ENCODE data around the gene CLMN. TPM values are rescaled to one million over a fixed set of nuclear protein-coding genes. Genes with fewer than 3 reads are reported as not detected.
A peak's percentile ranks its signal among the peaks of the same experiment; 100 is the strongest.

Gene CLMN
- polyA plus RNA-seq, 2 donors, result 1.6 to 2.3 TPM

DNA sequence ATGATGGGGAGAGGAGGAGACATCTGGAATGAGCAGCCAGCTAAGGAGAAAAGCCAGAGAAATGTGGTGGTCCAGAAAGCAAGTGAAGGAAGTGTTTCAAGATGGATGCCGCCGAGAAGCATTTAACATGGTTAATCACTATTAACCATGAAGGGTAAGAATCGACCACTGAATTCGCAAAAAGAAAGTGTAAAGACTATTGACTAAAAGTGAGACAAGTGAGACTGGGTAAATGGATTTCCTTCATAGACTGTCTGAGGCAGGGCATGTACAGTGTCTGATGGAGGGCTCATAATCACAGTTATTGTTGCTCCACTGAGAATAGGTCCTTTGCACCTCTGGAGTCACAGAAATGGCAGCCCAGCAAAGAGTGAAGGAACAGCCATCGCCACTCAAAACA lies 25.3 kb upstream of the CLMN start:
- WGBS, 2 donors, result 78 to 82% methylated on average over 5 of the region's 5 CpGs
- no peaks in the 10 kb centered on the region for H3K36me3 ChIP-seq (ENCODE audit: control insufficient read depth in 2 of 2, insufficient read depth in 2 of 2, low read length in 1 of 2)
- H3K4me3 ChIP-seq (ENCODE audit: low read depth in 1 of 2, low read length in 2 of 2), result no peak overlapping the region
- H3K4me1 ChIP-seq (ENCODE audit: control insufficient read depth in 2 of 2, insufficient read depth in 2 of 2, low read length in 1 of 2), result peaks cover 0 to 4% of the 10 kb centered on the region in 2 donors
- H3K27ac ChIP-seq (ENCODE audit: low read depth in 2 of 2, low read length in 1 of 2), result no peak overlapping the region
- no peaks in the 10 kb centered on the region for H3K9me3 ChIP-seq (ENCODE audit: control insufficient read depth in 2 of 2, insufficient read depth in 1 of 2, low read depth in 1 of 2, low read length in 1 of 2)
- H3K27me3 ChIP-seq (ENCODE audit: control insufficient read depth in 1 of 2, insufficient read depth in 2 of 2, low read length in 2 of 2), result no peaks in the 10 kb centered on the region

- H3K4me1 ChIP-seq (ENCODE audit: control insufficient read depth in 2 of 2, insufficient read depth in 2 of 2, low read length in 1 of 2), result peaks cover under 1 to 4% of the 10 kb centered on the region in 2 donors
- no peaks in the 10 kb centered on the region for H3K27me3 ChIP-seq (ENCODE audit: control insufficient read depth in 1 of 2, insufficient read depth in 2 of 2, low read length in 2 of 2)
- H3K27ac ChIP-seq (ENCODE audit: low read depth in 2 of 2, low read length in 1 of 2), result no peak overlapping the region
- H3K9me3 ChIP-seq (ENCODE audit: control insufficient read depth in 2 of 2, insufficient read depth in 1 of 2, low read depth in 1 of 2, low read length in 1 of 2), result no peaks in the 10 kb centered on the region
- no peak overlapping the region for H3K4me3 ChIP-seq (ENCODE audit: low read depth in 1 of 2, low read length in 2 of 2)
- no peaks in the 10 kb centered on the region for H3K36me3 ChIP-seq (ENCODE audit: control insufficient read depth in 2 of 2, insufficient read depth in 2 of 2, low read length in 1 of 2)
These were observed 24.8 kb upstream of the CLMN start for GRCh38 chr14:95344536-95344935.

DNA sequence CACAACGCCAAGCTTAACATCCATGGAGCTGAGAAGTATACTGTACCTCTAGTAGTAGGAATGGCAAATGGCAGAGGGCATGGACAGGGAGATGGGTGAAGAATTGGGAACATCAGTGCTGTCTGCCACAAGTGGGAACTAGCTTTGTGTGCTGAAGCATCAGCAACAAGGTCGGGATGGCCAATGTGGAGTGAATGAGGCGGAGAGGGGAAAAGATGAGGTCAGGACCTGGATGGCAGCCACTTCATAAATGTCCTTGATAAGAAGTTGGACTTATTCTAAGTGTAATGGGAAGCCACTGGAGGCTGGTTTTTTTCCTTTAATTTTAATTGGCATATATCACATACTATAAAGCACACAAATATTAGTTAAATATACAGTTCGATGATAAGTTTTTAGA lies 21.9 kb upstream of the CLMN start:
- WGBS, 2 donors, result 69 to 84% methylated on average over 4 of the region's 4 CpGs
- no peaks in the 10 kb centered on the region for H3K27me3 ChIP-seq (ENCODE audit: control insufficient read depth in 1 of 2, insufficient read depth in 2 of 2, low read length in 2 of 2)
- H3K36me3 ChIP-seq (ENCODE audit: control insufficient read depth in 2 of 2, insufficient read depth in 2 of 2, low read length in 1 of 2), result no peaks in the 10 kb centered on the region
- H3K9me3 ChIP-seq (ENCODE audit: control insufficient read depth in 2 of 2, insufficient read depth in 1 of 2, low read depth in 1 of 2, low read length in 1 of 2), result no peaks in the 10 kb centered on the region
- peaks cover 2 to 7% of the 10 kb centered on the region in 2 donors for H3K4me1 ChIP-seq (ENCODE audit: control insufficient read depth in 2 of 2, insufficient read depth in 2 of 2, low read length in 1 of 2)
- no peak overlapping the region for H3K27ac ChIP-seq (ENCODE audit: low read depth in 2 of 2, low read length in 1 of 2)
- H3K4me3 ChIP-seq (ENCODE audit: low read depth in 1 of 2, low read length in 2 of 2), result no peak overlapping the region

GRCh38 chr14:95341115-95341514 lies 21.4 kb upstream of the CLMN start:
- Histone ChIP-seq H3K9me3 (ENCODE audit: control insufficient read depth in 2 of 2, insufficient read depth in 1 of 2, low read depth in 1 of 2, low read length in 1 of 2) (no peaks in the 10 kb centered on the region), H3K36me3 (ENCODE audit: control insufficient read depth in 2 of 2, insufficient read depth in 2 of 2, low read length in 1 of 2) (no peaks in the 10 kb centered on the region), H3K27ac (ENCODE audit: low read depth in 2 of 2, low read length in 1 of 2) (no peak overlapping the region), H3K27me3 (ENCODE audit: control insufficient read depth in 1 of 2, insufficient read depth in 2 of 2, low read length in 2 of 2) (no peaks in the 10 kb centered on the region), H3K4me1 (ENCODE audit: control insufficient read depth in 2 of 2, insufficient read depth in 2 of 2, low read length in 1 of 2) (peaks cover 2 to 7% of the 10 kb centered on the region in 2 donors), H3K4me3 (ENCODE audit: low read depth in 1 of 2, low read length in 2 of 2) (no peak overlapping the region)
- 87 to 90% methylated on average over 1 of the region's 1 CpG for WGBS, 2 donors

DNA sequence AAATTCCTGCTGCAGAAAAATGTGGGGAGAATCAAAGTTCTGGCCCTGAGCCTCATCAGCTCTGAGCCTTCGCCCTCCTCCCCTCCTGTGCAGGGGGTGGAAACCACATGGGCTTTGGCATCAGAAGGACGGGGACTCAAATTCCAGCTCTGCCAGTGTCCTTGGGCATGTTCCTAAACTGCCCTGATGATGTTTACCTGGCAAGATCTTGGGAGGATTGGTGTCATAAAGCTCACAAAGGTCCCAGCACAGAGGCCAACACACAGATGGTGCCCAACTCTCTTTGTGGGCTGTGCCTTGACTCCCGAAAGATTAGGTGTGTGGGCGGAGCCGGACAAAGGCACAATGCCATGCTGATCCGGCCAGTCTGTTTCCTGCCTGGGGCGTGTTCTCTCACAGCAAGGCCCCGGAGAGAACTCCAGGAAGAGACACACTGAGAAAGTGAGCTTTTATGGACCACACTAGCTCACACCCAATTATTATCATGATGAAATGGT lies 20.5 kb upstream of the CLMN start:
- peak overlapping the region in 1 of 2 donors; percentile 17 for H3K27ac ChIP-seq (ENCODE audit: low read depth in 2 of 2, low read length in 1 of 2)
- H3K9me3 ChIP-seq (ENCODE audit: control insufficient read depth in 2 of 2, insufficient read depth in 1 of 2, low read depth in 1 of 2, low read length in 1 of 2), result peaks cover 0 to under 1% of the 10 kb centered on the region in 2 donors
- H3K27me3 ChIP-seq (ENCODE audit: control insufficient read depth in 1 of 2, insufficient read depth in 2 of 2, low read length in 2 of 2), result no peaks in the 10 kb centered on the region
- H3K36me3 ChIP-seq (ENCODE audit: control insufficient read depth in 2 of 2, insufficient read depth in 2 of 2, low read length in 1 of 2), result no peaks in the 10 kb centered on the region
- H3K4me1 ChIP-seq (ENCODE audit: control insufficient read depth in 2 of 2, insufficient read depth in 2 of 2, low read length in 1 of 2), result peaks cover 2 to 7% of the 10 kb centered on the region in 2 donors
- H3K4me3 ChIP-seq (ENCODE audit: low read depth in 1 of 2, low read length in 2 of 2), result no peak overlapping the region
- WGBS, 2 donors, result 24 to 27% methylated on average over 8 of the region's 8 CpGs

GRCh38 chr14:95339301-95339865 lies 19.7 kb upstream of the CLMN start:
- H3K36me3 ChIP-seq (ENCODE audit: control insufficient read depth in 2 of 2, insufficient read depth in 2 of 2, low read length in 1 of 2), result no peaks in the 10 kb centered on the region
- H3K9me3 ChIP-seq (ENCODE audit: control insufficient read depth in 2 of 2, insufficient read depth in 1 of 2, low read depth in 1 of 2, low read length in 1 of 2), result peaks cover 0 to 4% of the 10 kb centered on the region in 2 donors
- no peaks in the 10 kb centered on the region for H3K27me3 ChIP-seq (ENCODE audit: control insufficient read depth in 1 of 2, insufficient read depth in 2 of 2, low read length in 2 of 2)
- no peak overlapping the region for H3K4me3 ChIP-seq (ENCODE audit: low read depth in 1 of 2, low read length in 2 of 2)
- peak overlapping the region in 1 of 2 donors; percentile 30 for H3K27ac ChIP-seq (ENCODE audit: low read depth in 2 of 2, low read length in 1 of 2)
- peaks cover 2 to 7% of the 10 kb centered on the region in 2 donors for H3K4me1 ChIP-seq (ENCODE audit: control insufficient read depth in 2 of 2, insufficient read depth in 2 of 2, low read length in 1 of 2)
- WGBS, 2 donors, result 35 to 46% methylated on average over 10 of the region's 10 CpGs

DNA sequence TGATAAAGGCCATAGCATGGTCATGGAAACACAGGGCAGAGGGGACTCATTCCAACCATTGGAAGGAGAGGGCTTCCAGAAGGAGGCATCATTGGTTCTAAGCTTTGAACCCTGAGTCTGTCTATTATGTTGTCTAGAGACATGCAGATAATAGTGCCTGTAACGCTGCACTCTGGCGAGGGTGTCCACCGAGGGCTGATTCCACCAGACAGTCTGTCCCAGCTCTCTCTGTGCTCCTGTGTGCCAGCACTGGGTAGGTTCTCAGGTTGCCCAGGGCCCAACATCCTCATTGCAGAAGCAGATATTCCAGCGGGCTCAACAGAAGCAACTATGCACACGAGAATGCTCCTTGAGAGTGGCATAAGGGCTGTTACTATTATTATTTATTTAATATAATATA lies 18.7 kb upstream of the CLMN start:
- 84 to 87% methylated on average over 5 of the region's 5 CpGs for WGBS, 2 donors
- H3K4me3 ChIP-seq (ENCODE audit: low read depth in 1 of 2, low read length in 2 of 2), result no peak overlapping the region
- H3K4me1 ChIP-seq (ENCODE audit: control insufficient read depth in 2 of 2, insufficient read depth in 2 of 2, low read length in 1 of 2), result peaks cover 2 to 7% of the 10 kb centered on the region in 2 donors
- no peaks in the 10 kb centered on the region for H3K36me3 ChIP-seq (ENCODE audit: control insufficient read depth in 2 of 2, insufficient read depth in 2 of 2, low read length in 1 of 2)
- H3K27me3 ChIP-seq (ENCODE audit: control insufficient read depth in 1 of 2, insufficient read depth in 2 of 2, low read length in 2 of 2), result no peaks in the 10 kb centered on the region
- no peak overlapping the region for H3K27ac ChIP-seq (ENCODE audit: low read depth in 2 of 2, low read length in 1 of 2)
- peaks cover 0 to 4% of the 10 kb centered on the region in 2 donors for H3K9me3 ChIP-seq (ENCODE audit: control insufficient read depth in 2 of 2, insufficient read depth in 1 of 2, low read depth in 1 of 2, low read length in 1 of 2)

DNA sequence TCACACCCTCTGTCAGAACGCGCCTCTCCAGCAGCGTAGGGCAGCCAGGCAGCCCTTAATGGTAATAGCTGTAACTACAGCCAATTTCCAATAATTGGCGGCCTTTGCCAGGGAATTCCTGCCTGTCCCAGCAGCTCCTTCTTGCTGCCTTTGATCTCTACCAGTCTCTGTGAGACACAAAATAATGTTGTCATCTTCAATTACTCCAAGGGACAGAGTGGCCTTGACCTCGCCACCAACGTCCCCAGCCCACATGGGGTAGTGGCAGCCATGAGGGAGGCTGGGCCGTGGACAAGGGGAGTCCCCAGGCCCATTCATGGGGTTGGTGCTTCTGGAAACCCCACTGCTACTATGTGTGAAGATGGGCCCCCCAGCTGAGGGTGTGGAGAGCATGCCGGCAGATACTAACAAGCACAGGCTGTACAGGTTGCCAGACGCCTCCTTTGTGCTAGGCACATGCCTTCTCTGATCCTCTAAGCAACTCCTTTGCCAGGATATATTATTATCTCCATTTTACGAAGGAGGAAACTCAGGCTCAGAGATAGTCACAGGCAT lies 17.4 kb upstream of the CLMN start:
- H3K9me3 ChIP-seq (ENCODE audit: control insufficient read depth in 2 of 2, insufficient read depth in 1 of 2, low read depth in 1 of 2, low read length in 1 of 2), result peaks cover 0 to 4% of the 10 kb centered on the region in 2 donors
- H3K27me3 ChIP-seq (ENCODE audit: control insufficient read depth in 1 of 2, insufficient read depth in 2 of 2, low read length in 2 of 2), result no peaks in the 10 kb centered on the region
- H3K27ac ChIP-seq (ENCODE audit: low read depth in 2 of 2, low read length in 1 of 2), result no peak overlapping the region
- H3K36me3 ChIP-seq (ENCODE audit: control insufficient read depth in 2 of 2, insufficient read depth in 2 of 2, low read length in 1 of 2), result no peaks in the 10 kb centered on the region
- 50 to 62% methylated on average over 10 of the region's 10 CpGs for WGBS, 2 donors
- no peak overlapping the region for H3K4me3 ChIP-seq (ENCODE audit: low read depth in 1 of 2, low read length in 2 of 2)
- H3K4me1 ChIP-seq (ENCODE audit: control insufficient read depth in 2 of 2, insufficient read depth in 2 of 2, low read length in 1 of 2), result peaks cover 2 to 11% of the 10 kb centered on the region in 2 donors

GRCh38 chr14:95336192-95336760 lies 16.6 kb upstream of the CLMN start:
- Histone ChIP-seq H3K4me1 (ENCODE audit: control insufficient read depth in 2 of 2, insufficient read depth in 2 of 2, low read length in 1 of 2) (peaks cover 2 to 11% of the 10 kb centered on the region in 2 donors), H3K9me3 (ENCODE audit: control insufficient read depth in 2 of 2, insufficient read depth in 1 of 2, low read depth in 1 of 2, low read length in 1 of 2) (peaks cover 0 to 4% of the 10 kb centered on the region in 2 donors), H3K4me3 (ENCODE audit: low read depth in 1 of 2, low read length in 2 of 2) (no peak overlapping the region), H3K27ac (ENCODE audit: low read depth in 2 of 2, low read length in 1 of 2) (no peak overlapping the region), H3K27me3 (ENCODE audit: control insufficient read depth in 1 of 2, insufficient read depth in 2 of 2, low read length in 2 of 2) (no peaks in the 10 kb centered on the region), H3K36me3 (ENCODE audit: control insufficient read depth in 2 of 2, insufficient read depth in 2 of 2, low read length in 1 of 2) (no peaks in the 10 kb centered on the region)
- WGBS, 2 donors, result 75 to 78% methylated on average over 5 of the region's 5 CpGs

- 94 to 95% methylated on average over 2 of the region's 2 CpGs for WGBS, 2 donors
- Histone ChIP-seq H3K27me3 (ENCODE audit: control insufficient read depth in 1 of 2, insufficient read depth in 2 of 2, low read length in 2 of 2) (no peaks in the 10 kb centered on the region), H3K4me1 (ENCODE audit: control insufficient read depth in 2 of 2, insufficient read depth in 2 of 2, low read length in 1 of 2) (peaks cover 2 to 7% of the 10 kb centered on the region in 2 donors), H3K4me3 (ENCODE audit: low read depth in 1 of 2, low read length in 2 of 2) (no peak overlapping the region), H3K36me3 (ENCODE audit: control insufficient read depth in 2 of 2, insufficient read depth in 2 of 2, low read length in 1 of 2) (no peaks in the 10 kb centered on the region), H3K27ac (ENCODE audit: low read depth in 2 of 2, low read length in 1 of 2) (no peak overlapping the region), H3K9me3 (ENCODE audit: control insufficient read depth in 2 of 2, insufficient read depth in 1 of 2, low read depth in 1 of 2, low read length in 1 of 2) (peaks cover 0 to 4% of the 10 kb centered on the region in 2 donors)
These were observed 15.4 kb upstream of the CLMN start for GRCh38 chr14:95335071-95335470.

Data from esophagus (tissue), 2 donors.